GM04503 (cell line): ENCODE measurements around the gene CSKMT.
A peak's percentile ranks its signal among the peaks of the same experiment; 100 is the strongest.
"Not testable (repeated sequence)": the region's sequence is repeated elsewhere in the genome, so short reads cannot be mapped to it uniquely, and the experiment has no call there.

Experiments used
- DNase-seq: peaks from one replicate; pipeline ENCODE4 v3.0.0-alpha.2; 2012; ENCODE audit warnings: low read depth

Gene CSKMT

DNA sequence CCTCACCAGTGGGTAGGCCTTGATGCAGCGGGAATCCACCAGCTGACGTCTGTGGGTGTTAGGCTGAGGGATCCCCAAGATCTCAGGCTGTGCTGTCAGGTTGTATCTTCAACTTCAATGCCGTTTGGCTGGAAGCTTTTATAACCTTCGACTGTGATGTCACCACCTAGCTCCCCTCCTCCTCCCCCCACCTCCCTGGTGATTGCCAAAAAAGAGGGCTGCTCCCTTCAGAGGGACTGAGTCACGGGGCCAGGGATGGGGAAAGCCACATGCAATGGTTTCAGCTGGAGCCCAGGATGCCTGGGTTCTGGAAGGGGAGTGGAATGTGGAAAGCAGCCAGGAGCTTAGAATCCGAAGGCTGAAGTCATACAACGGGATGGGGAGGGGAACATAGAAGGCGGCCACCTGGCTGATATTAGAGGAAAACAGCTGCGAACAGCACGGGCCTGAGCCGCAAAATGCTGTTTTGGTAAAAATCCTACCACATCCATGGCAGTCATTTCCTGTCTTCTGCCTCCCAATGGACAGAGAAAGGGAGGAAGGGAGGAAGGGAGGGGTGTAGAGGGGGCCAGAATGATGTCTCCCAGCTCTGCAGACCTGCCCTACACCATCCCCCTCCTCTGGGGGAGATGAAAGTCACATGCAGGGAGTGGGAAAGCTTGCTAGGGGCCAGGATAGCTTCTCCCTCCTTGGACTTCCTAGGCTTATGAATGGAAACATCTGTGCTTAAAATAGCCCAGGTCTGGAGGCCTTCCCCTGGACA lies 24.5 kb downstream of the CSKMT start, which contains the start of gene LRRN4CL:
TSS of gene LRRN4CL (minus strand) at position 110 of the 763 bp plus-strand sequence. CDS start 1,022 bp downstream, outside the sequence.
- DNase-seq, result peak; percentile 94

DNA sequence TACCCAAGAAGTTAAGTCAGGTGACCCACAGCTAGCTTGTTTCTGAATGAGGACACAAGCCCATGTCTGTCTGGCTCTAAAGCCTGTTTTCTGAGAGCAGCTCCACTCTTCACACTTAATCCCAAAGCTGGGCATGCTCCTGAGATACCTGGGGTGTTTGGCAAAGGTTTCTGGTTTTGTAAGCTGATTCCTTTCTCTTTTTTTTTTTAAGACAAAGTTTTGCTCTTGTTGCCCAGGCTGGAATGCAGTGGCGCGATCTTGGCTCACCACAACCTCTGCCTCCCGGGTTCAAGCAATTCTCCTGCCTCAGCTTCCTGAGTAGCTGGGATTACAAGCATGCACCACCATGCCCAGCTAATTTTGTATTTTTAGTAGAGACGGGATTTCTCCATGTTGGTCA lies 28.5 kb downstream of the CSKMT start:
- DNase-seq, result not testable (repeated sequence)

- DNase-seq, result no peak
Observed at GRCh38 chr11:62694455-62695167, 29.5 kb downstream of the CSKMT start.

GRCh38 chr11:62702246-62702645 lies 37.1 kb downstream of the CSKMT start:
- DNase-seq, result no peak

DNA sequence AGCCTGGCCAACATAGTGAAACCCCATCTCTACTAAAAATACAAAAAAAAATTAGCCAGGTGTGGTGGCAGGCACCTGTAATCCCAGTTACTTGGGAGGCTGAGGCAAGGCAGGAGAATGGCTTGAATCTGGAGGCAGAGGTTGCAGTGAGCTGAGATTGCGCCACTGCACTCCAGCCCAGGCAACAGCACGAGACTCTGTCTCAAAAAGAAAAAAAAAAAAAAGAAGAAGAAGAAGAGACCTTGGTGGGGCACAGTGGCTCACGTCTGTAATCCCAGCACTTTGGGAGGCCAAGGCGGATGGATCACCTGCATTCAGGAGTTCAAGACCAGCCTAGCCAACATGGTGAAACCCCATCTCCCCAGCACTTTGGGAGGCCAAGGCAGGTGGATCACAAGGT lies 38.8 kb downstream of the CSKMT start:
- not testable (repeated sequence) for DNase-seq

DNA sequence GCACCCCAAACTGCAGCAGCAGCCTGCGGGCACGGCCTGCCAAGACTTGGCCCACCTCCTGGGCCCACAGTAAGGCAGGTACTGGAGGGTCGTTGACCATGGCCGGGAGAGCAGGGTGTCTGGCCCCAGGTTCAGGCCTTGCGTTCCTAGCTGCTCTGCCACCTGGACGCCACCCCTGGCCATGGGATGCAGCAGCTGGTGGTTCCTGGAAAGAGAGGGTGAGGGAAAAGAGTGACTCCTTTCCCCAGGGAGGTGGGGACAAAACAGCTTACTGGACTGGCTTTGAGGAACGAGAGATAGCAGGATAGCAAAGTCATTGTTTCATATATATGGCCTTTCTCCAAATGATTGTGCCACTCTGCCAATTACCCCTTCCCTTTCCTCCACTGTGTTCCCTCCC lies 40.3 kb downstream of the CSKMT start:
- DNase-seq, result no peak

DNA sequence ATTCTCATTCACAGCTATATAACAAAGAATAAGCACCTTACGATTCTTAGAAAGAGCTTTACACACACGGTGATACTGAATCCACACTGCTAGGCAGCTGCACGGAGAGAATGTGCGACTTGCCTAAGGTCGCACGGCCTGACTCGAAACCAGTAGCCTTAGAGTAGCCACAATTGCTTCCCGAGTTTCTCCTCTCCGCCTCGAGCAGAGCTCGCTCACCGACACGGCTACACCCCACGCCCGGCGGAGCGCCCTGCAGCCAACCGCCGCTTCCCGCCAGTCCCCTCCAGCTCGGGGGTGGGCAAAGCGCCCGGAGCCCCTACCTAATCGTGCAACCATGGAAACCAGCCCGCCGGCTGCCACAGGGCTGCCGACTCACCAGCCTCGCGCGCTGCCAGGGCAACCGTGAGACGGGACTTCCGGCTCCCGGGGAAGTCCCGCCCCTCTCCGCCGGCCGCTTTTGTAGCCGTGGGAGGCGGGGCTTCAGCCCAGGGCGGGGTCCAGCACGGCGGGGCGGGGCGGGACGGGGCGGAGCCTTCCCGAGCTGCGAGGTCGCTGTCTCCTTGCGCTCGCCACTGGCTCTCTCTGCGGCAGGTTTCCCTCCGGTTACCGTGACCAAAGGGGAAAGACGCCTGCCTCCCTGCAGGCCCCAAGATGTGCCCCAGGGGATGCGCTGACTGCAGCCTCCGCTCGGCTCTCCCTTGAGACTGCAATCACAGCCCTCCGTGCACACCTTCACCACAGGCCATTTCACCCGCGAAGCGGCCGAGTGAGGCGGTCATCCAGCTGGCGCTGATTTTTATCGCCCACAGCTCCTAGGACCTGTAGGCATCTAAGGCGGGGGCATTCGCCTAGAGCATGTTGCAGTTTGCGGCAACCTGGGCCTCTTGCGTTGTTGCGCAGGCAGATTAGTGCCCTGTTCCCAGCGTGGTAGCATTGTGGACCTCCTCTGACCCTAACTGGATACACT lies 41.1 kb downstream of the CSKMT start:
- no peak for DNase-seq

GRCh38 chr11:62706850-62707247 lies 41.7 kb downstream of the CSKMT start:
- no peak for DNase-seq

GRCh38 chr11:62707277-62707861 lies 42.3 kb downstream of the CSKMT start, which contains the start of the genes BSCL2 and GNG3:
Gene BSCL2, minus strand, starts transcription at chr11:62707424. Its CDS starts 229 bp downstream, at chr11:62707195.
Gene GNG3, plus strand, starts transcription at chr11:62707676. Its CDS starts 620 bp downstream, at chr11:62708296.
- DNase-seq, result no peak

DNA sequence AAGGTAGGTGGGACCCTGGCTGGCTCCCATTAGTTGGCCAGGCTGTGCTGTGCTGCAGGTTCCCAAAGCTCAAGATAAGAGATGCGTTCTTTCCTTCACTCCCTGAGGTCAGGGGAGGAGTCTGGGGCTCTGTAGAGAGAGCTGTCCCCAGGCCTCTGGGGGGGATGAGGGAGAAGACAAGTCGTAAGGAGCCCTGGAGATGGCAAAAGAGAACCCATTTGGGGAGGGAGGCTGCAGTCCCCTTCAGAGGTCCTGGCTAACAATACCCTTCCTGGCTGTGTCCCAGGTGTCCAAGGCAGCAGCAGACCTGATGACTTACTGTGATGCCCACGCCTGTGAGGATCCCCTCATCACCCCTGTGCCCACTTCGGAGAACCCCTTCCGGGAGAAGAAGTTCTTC lies 43.3 kb downstream of the CSKMT start:
- no peak for DNase-seq

- no peak for DNase-seq
Observed at GRCh38 chr11:62708793-62709192, 43.7 kb downstream of the CSKMT start.

GRCh38 chr11:62709247-62710000 lies 44.3 kb downstream of the CSKMT start:
- peak; percentile 84 for DNase-seq

GRCh38 chr11:62710001-62710345 lies 44.9 kb downstream of the CSKMT start:
- DNase-seq, result no peak

DNA sequence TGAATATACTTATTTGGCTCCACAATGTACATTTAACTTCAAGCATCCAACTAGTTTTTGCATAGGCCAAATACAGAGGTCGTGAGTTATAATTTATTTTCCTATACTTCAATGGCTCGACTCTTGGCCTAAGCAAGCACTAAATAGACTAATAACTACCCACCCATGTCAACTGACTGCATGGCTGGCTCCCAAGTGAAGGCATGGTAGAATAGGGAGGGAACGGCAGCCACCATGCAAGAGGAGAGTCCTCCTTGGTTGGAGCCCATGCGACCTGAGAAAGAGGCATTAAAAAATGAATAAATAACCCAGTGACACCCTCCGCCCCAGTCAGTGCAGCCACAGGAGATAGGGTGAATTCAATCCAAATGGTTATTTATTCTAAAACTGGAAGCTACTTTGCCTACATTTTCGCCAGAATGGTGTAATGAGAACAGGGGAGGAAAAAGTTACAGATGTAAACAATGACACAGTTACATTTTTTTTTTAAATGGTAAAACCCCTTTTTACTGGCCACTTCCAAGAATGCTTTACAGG lies 47.2 kb downstream of the CSKMT start:
- DNase-seq, result no peak

DNA sequence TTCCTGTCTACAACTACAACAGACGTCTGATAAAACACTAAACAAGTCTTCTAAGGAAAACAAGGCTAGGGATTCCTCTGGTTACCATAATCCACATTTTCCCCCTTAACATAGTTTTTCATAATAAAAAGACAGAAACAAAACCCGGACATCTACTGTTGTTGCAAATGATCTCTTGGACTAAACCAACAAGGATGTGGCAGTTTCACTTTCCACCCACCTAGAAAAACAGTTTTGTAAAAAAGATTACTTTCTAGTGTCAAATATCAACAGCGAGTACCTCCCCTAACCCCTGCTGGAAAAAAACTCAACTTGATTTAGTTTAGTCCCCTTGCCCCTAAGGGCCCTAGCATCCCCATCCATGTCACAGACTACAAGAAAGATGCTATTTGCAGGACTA lies 47.7 kb downstream of the CSKMT start:
- DNase-seq, result no peak

DNA sequence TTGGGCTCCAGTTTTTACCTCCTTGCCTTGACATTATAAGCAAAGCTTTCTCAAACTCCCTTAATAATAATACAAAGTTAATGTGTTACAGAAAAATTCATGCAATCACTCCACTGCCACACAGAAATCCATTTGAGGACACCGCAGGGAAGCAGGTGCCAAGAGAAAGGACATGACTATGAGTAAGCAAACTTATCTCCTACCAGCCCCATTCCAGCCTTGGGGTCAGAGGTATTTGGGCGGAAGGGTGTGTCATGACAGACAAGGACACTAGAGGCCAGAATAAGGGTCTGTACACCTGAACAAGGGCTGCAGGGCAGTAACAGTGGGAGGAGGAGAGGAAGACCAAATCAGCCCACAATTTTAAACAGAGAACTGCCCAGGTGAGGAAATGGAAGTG lies 48.2 kb downstream of the CSKMT start:
- DNase-seq, result no peak

DNA sequence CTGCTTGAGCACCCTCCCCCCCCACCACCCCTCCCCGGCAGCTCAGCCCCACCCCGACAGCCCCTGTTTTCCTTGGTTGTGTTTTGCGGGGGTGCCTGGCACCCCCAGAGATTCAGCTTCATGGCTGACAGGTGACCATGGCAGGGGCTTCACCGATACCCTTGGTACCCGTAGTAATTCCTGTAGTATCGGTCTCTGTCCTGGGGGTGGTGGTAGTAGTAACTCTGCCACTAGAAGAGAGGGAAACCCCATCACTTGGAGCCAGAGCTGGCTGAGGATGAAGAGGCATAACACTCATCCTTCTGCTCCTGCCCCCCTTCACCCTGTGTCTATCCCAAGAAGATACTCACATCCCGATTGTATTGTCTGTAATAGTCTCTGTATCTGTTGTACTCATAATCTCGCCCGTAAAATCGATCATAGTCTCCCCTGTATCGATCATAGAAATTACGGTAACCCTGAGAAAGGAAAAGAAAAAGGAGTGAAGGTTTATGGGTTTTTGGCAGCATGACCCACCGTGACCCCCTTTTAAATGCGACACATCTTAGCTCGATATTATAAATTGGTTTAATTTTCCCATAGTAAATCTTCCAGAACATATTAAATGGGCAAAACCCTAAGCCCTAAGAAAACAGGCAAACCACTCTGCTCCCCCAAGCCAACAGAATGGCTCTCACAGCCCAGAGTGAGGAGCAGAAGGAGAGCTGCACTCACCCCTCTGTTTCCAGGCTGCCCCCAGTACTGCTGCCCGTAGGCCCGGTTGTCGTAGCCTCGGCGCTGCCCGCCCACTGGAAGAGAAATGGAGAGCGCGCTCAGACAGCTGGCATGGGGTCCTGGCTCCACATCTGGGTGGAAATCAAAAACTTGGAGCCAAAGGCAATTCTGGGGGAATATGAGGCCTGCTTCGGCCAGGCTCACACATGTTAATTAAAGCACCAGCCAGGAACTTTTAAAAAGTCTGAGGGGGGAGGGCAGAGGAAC lies 50.3 kb downstream of the CSKMT start:
- no peak for DNase-seq

DNA sequence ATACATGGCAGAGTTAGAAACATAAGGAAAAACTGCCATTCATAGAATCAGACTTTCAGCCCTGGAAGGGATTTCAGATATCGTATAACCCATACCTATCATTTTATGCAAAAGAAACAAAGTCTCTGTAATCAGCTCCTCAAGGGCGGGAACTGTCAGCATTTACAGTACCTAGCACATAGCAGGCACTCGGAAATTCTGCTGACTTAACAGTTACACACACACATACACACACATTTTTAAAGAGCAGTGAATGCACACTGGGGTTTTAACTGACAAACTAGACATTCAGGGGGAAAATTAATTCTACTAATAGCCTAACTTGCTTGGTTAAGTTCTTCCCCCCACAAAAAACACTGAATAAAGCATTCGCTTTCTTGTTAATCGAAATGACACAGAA lies 51.1 kb downstream of the CSKMT start:
- no peak for DNase-seq

DNA sequence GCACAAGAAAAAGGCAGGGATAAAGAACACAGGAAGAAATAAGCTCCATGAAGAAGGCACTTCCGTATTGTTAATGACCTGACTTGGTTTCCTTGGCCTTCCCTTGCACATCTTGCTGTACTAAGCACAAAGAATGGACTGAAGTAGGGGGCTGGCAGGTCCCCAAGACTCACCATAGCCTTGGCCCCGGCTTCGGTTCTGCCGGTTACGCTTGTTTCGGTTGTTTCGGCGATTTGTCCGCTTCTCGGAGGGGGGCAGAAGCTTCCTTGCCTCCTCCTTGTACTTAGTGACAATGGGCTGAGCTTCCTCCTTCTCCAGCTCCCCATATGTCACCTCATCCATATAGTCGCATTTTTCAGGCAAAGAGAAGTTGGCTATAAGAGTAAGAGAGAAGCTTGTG lies 51.7 kb downstream of the CSKMT start:
- DNase-seq, result no peak
